Erythroblast (primary cell): ENCODE results near the gene CRELD1.

Experiments used
- GATA1 ChIP-seq: IDR thresholded peaks from 2 replicates; pipeline ENCODE4 v1.6.1; 2011; ENCODE audit warnings: low read depth, mild to moderate bottlenecking, control low read depth, low read length, moderate library complexity
- POLR2A ChIP-seq: IDR thresholded peaks from 2 replicates; pipeline ENCODE4 v1.6.1; 2011; ENCODE audit warnings: mild to moderate bottlenecking, low read length

DNA sequence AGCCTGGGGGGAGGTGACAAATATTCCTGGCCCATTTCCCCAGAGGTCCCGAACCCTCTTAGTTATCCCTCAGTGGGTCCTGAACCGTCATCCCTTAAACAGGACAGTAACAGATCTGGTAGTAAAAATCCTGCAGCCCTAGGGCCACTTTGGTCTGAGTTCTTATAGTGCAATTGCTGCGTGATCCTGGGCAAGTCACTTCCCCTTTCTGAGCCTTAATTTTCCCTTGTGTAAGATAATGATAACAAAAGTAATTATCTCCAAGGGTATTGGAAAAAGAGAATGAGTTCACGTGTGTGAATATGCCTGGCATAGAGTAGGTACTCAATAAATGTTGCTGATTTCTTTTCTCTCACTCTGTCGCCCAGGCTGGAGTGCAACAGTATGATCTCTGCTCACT is 46.2 kb upstream of the CRELD1 start:
- TF ChIP-seq POLR2A (no peak), GATA1 (no peak)
